ENCODE data around the gene PLXNB3. TPM values are rescaled to one million over a fixed set of nuclear protein-coding genes. Genes with fewer than 3 reads are reported as not detected.

The PLXNB3 gene
- total RNA-seq, 1 donor from 2014 or later: 1.4 TPM

DNA sequence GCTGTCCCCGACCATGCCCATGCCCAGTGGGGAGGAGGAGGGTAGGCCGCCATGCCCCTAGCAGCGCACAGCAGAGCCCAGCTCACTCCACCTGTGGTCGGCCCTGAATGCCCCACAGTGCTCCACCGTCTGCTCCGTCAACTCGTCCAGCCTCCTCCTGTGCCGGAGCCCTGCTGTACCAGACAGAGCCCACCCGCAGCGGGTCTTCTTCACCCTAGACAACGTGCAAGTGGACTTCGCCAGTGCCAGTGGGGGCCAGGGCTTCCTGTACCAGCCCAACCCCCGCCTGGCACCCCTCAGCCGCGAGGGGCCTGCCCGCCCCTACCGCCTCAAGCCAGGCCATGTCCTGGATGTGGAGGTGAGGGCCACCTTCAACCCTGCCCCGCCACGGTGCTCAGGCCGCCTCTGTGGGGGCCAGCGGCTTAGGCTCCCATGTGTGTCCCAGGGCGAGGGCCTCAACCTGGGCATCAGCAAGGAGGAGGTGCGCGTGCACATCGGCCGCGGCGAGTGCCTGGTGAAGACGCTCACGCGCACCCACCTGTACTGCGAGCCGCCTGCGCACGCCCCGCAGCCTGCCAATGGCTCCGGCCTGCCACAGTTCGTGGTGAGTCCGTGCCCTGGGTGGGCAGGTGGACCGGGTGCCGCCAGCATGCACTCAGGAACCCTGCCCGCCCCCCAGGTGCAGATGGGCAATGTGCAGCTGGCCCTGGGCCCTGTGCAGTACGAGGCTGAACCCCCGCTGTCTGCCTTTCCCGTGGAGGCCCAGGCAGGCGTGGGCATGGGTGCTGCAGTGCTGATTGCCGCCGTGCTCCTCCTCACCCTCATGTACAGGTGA, 9.9 kb downstream of the PLXNB3 start:
- no peak for DNase-seq (ENCODE audit: extremely low spot score, unreplicated experiment)
- TF ChIP-seq CTCF (conservative IDR thresholded peaks at IDR 0.05): no peak
- no peaks in the 10 kb centered on the region for H3K4me1 Mint-ChIP-seq (ENCODE audit: unreplicated experiment)
- H3K27me3 Mint-ChIP-seq: no peaks in the 10 kb centered on the region
- H3K27ac Mint-ChIP-seq: no peak overlapping the region
- H3K4me3 Mint-ChIP-seq: no peak overlapping the region
- H3K9me3 Mint-ChIP-seq: no peaks in the 10 kb centered on the region
- no peaks in the 10 kb centered on the region for H3K36me3 Mint-ChIP-seq

GRCh38 chrX:153774576-153775292, 10.7 kb downstream of the PLXNB3 start:
- no peak for DNase-seq (ENCODE audit: extremely low spot score, unreplicated experiment)
- TF ChIP-seq CTCF (conservative IDR thresholded peaks at IDR 0.05): no peak
- H3K4me1 Mint-ChIP-seq (ENCODE audit: unreplicated experiment): no peaks in the 10 kb centered on the region
- H3K27me3 Mint-ChIP-seq: no peaks in the 10 kb centered on the region
- H3K4me3 Mint-ChIP-seq: no peak overlapping the region
- H3K27ac Mint-ChIP-seq: no peak overlapping the region
- H3K36me3 Mint-ChIP-seq: no peaks in the 10 kb centered on the region
- no peaks in the 10 kb centered on the region for H3K9me3 Mint-ChIP-seq

DNA sequence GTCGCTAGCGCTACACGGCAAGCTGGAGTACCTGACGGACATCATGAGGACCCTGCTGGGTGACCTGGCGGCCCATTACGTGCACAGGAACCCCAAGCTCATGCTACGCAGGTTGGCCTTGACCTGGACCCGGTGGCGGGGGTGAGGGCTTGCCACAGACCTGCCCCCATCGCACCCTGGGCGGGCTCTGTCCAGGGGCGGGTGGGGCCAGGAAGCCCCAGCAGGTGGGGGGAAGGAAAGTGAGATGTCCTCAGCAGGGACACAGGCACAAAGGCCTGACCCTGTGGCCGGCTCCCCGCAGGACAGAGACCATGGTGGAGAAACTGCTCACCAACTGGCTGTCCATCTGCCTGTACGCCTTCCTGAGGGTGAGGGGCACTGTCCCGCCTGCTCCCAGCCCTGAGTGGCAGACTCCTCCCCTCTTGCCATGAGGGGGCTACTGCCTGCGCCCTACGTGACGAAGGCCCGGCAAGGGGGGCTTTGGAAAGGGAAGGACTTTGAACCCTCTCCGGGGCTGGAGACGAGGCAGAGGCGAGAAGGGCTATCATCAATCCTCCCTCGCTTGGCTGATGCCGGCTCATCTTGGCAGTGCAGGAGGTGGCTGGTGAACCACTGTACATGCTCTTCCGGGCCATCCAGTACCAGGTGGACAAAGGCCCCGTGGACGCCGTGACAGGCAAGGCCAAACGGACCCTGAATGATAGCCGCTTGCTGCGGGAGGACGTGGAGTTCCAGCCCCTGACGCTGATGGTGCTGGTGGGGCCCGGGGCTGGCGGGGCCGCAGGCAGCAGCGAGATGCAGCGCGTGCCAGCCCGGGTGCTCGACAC, 11.5 kb downstream of the PLXNB3 start:
- no peaks in the 10 kb centered on the region for H3K27me3 Mint-ChIP-seq
- H3K9me3 Mint-ChIP-seq: no peaks in the 10 kb centered on the region
- no peak for TF ChIP-seq CTCF (conservative IDR thresholded peaks at IDR 0.05)
- H3K27ac Mint-ChIP-seq: no peak overlapping the region
- DNase-seq (ENCODE audit: extremely low spot score, unreplicated experiment): no peak
- no peak overlapping the region for H3K4me3 Mint-ChIP-seq
- no peaks in the 10 kb centered on the region for H3K36me3 Mint-ChIP-seq
- H3K4me1 Mint-ChIP-seq (ENCODE audit: unreplicated experiment): no peaks in the 10 kb centered on the region

GRCh38 chrX:153776120-153776599, 12.1 kb downstream of the PLXNB3 start:
- H3K4me3 Mint-ChIP-seq: no peak overlapping the region
- no peak for TF ChIP-seq CTCF (conservative IDR thresholded peaks at IDR 0.05)
- no peaks in the 10 kb centered on the region for H3K9me3 Mint-ChIP-seq
- no peaks in the 10 kb centered on the region for H3K36me3 Mint-ChIP-seq
- no peak overlapping the region for H3K27ac Mint-ChIP-seq
- H3K27me3 Mint-ChIP-seq: no peaks in the 10 kb centered on the region
- no peak for DNase-seq (ENCODE audit: extremely low spot score, unreplicated experiment)
- no peaks in the 10 kb centered on the region for H3K4me1 Mint-ChIP-seq (ENCODE audit: unreplicated experiment)

- DNase-seq (ENCODE audit: extremely low spot score, unreplicated experiment): no peak
- H3K4me3 Mint-ChIP-seq: no peak overlapping the region
- H3K4me1 Mint-ChIP-seq (ENCODE audit: unreplicated experiment): no peaks in the 10 kb centered on the region
- no peak overlapping the region for H3K27ac Mint-ChIP-seq
- H3K9me3 Mint-ChIP-seq: no peaks in the 10 kb centered on the region
- H3K27me3 Mint-ChIP-seq: no peaks in the 10 kb centered on the region
- no peaks in the 10 kb centered on the region for H3K36me3 Mint-ChIP-seq
- no peak for TF ChIP-seq CTCF (conservative IDR thresholded peaks at IDR 0.05)
Observed at GRCh38 chrX:153776611-153777045, 12.6 kb downstream of the PLXNB3 start.
